Measurements from ENCODE around the gene ALG1. TPM values are rescaled to one million over a fixed set of nuclear protein-coding genes. Genes with fewer than 3 reads are reported as not detected.
"Not testable (repeated sequence)": the region's sequence is repeated elsewhere in the genome, so short reads cannot be mapped to it uniquely, and the experiment has no call there.

Gene ALG1
- total RNA-seq, 1 donor from 2014 or later, result 8.3 TPM

GRCh38 chr16:5042574-5043171 lies 29.0 kb upstream of the ALG1 start:
- DNase-seq, result no peak
- no peak for ATAC-seq
- intact Hi-C loops (cut with micrococcal nuclease), result no loop called here

- intact Hi-C loops (cut with micrococcal nuclease), result no loop called here
- ATAC-seq, result no peak
- no peak for DNase-seq
Measured at GRCh38 chr16:5044011-5044540, 27.6 kb upstream of the ALG1 start.

GRCh38 chr16:5044581-5044980 lies 27.1 kb upstream of the ALG1 start:
- ATAC-seq; DNase-seq; intact Hi-C loops (cut with micrococcal nuclease): not testable (repeated sequence)

GRCh38 chr16:5045499-5046115 lies 26.0 kb upstream of the ALG1 start:
- intact Hi-C loops (cut with micrococcal nuclease), result no loop called here
- DNase-seq (no peak), ATAC-seq (no peak)

GRCh38 chr16:5046914-5047313 lies 24.7 kb upstream of the ALG1 start:
- intact Hi-C loops (cut with micrococcal nuclease), result no loop called here
- no peak for ATAC-seq

GRCh38 chr16:5054876-5055865 lies 16.5 kb upstream of the ALG1 start:
- DNase-seq, result no peak
- intact Hi-C loops (cut with micrococcal nuclease), result no loop called here
- ATAC-seq, result no peak

More at GRCh38 chr16:5046914-5047313, 24.7 kb upstream of the ALG1 start:
- DNase-seq, result no peak

GRCh38 chr16:5056352-5056751 lies 15.3 kb upstream of the ALG1 start:
- DNase-seq (no peak), ATAC-seq (no peak)
- intact Hi-C loops (cut with micrococcal nuclease), result no loop called here

- intact Hi-C loops (cut with micrococcal nuclease), result no loop called here
- ATAC-seq (peak; percentile 51), DNase-seq (no peak)
Measured at GRCh38 chr16:5058476-5058875, 13.2 kb upstream of the ALG1 start.

GRCh38 chr16:5059386-5060072 lies 12.1 kb upstream of the ALG1 start:
- intact Hi-C loops (cut with micrococcal nuclease), result no loop called here
- ATAC-seq (no peak), DNase-seq (no peak)

GRCh38 chr16:5060073-5060641 lies 11.5 kb upstream of the ALG1 start:
- DNase-seq (no peak), ATAC-seq (no peak)
- intact Hi-C loops (cut with micrococcal nuclease), result no loop called here

- ATAC-seq, result no peak
- no peak for DNase-seq
- intact Hi-C loops (cut with micrococcal nuclease), result no loop called here
Measured at GRCh38 chr16:5062051-5062450, 9.6 kb upstream of the ALG1 start.

GRCh38 chr16:5062790-5063765 lies 8.6 kb upstream of the ALG1 start:
- ATAC-seq (no peak), DNase-seq (no peak)
- intact Hi-C loops (cut with micrococcal nuclease), result no loop called here

- DNase-seq, result no peak
- intact Hi-C loops (cut with micrococcal nuclease), result no loop called here
- no peak for ATAC-seq
Measured at GRCh38 chr16:5064915-5065314, 6.7 kb upstream of the ALG1 start.

GRCh38 chr16:5065326-5065725 lies 6.3 kb upstream of the ALG1 start:
- peak; percentile 40 for ATAC-seq
- no peak for DNase-seq
- intact Hi-C loops (cut with micrococcal nuclease), result no loop called here

GRCh38 chr16:5065813-5066212 lies 5.8 kb upstream of the ALG1 start, which contains the start of gene C16orf89:
Gene C16orf89, minus strand, starts transcription at chr16:5065956. Its CDS starts 48 bp downstream, at chr16:5065908.
- ATAC-seq, result peak; percentile 51
- intact Hi-C loops (cut with micrococcal nuclease), result no loop called here
- DNase-seq, result no peak

GRCh38 chr16:5066511-5066910 lies 5.1 kb upstream of the ALG1 start:
- intact Hi-C loops (cut with micrococcal nuclease), result no loop called here
- DNase-seq, result no peak
- no peak for ATAC-seq

- no peak for ATAC-seq
- intact Hi-C loops (cut with micrococcal nuclease), result no loop called here
- no peak for DNase-seq
Measured at GRCh38 chr16:5069048-5069447, 2.6 kb upstream of the ALG1 start.

GRCh38 chr16:5069854-5070253 lies 1.8 kb upstream of the ALG1 start:
- DNase-seq (no peak), ATAC-seq (no peak)
- intact Hi-C loops (cut with micrococcal nuclease), result no loop called here
